HG03280 (cell line): ENCODE measurements around the gene JMJD7.

Source experiments
- ATAC-seq: cut with Tn5 transposase; IDR thresholded peaks from one replicate; pipeline ENCODE4 v1.9.1; 2021; ENCODE audit warnings: mild to moderate bottlenecking, moderate library complexity; ENCODE audit not compliant: unreplicated experiment

Gene JMJD7

DNA sequence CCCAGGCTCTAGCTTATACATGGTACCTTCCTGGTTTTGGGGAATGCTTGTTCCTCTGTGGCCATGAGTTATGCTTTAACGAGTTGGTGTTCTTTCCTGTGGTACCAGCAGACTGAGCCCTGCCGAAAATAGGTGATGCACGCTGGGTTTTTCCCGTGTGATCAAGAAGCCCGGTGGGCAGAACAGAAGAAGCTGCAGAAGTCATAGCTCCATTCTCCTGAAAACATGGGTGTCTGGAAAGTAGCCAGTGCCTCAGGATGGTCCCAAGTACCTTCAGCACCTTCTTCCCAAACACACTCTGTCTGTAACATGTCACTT, 28.4 kb upstream of the JMJD7 start:
- no peak for ATAC-seq

DNA sequence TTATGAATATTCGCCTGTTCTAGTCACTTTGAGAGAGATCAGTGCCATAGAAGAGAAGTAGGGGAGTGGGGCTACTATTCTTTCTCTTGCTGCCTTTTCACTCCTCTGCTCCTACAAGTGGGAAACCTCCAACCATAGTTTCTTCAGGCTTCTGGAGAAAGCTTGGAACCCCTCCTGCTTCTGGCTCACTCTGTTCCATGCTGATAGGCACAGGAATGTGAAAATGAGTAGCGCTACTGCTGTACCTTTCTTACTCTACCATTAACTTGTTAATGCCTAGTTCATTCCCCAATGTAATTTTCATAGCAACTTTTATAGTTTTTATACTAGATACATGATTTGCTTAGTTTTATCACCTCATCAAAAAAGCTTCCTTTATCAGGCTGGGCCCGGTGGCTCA, 26.7 kb upstream of the JMJD7 start:
- no peak for ATAC-seq

DNA sequence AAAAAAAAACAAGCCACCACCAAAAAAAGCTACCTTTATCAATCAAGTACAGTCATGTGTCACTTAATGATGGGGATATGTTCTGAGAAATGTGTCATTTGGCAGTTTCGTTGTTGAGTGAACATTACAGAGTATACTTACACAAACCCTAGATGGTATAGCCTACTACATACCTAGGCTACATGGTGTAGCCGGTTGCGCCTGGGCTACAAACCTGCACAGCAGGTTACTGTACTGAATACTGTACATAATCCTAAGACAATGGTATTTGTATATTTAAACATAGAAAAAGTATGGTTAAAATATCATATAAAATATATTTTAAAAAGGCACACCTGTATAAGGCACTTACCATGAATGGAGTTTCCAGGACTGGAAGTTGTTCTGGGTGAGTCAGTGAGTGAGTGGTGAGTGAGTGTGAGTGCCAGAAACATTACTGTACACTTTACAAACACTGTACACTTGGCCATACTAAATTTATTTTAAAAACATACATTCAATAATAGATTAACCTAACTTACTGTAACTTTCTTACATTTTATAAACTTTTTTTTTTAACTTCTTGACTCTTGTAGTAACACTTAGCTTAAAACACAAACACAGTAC, 25.9 kb upstream of the JMJD7 start:
- ATAC-seq: no peak

DNA sequence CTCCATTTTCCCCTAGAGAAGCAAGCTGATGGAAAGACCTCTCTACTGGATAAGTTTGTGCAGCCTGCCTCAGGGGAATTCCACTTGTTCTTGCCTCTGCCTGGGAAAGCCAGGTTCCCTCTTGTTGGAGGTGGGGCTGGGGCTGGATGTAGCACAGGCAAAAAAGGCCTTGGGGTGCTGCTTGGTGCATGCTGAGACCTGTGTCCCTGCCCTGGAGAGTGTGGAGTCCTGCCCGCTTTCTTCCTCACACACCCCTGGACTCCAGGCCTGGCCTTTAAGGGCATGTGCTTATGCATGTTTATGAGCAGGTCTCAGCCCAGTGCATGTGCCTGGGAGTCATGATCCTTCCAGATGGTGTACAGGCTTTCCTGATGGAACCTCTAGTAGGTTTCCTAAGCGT, 23.5 kb upstream of the JMJD7 start:
- ATAC-seq: no peak

DNA sequence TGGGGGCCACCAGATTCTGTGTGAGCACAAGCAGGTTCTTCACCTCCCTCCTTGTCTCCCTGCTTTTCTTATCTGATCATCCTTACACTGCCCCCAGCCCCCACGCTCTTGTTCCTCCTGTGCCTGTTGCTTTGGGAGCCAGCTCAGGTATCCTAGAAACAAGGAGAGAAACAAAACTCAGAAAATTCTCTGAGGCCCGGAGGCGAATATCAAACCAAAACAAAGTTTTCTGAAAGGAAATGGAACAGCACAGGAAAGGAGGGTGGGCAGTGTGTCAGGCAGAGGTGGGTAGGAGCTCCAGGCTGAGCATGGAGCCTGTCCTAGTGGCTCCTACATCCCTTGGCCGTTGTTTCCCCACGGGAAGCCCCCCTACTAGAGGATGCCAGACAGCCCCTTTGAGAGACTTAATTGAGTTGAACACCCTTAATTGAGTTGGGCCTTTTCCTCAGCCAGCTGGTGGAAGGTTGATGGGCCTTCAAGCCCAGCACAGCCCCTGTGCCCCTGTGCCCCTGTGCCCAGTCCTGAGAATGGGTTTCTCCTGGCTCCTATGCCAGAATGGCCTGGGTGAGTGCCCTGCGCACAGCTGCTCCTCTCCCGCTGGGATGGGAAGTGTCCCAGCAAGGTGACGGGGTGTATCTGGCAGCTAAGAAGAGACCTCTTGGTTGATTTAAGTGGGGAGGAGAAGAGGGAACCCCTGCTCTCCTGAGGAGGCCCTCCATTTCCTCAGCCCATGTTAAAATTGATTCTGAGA, 22.8 kb upstream of the JMJD7 start:
- ATAC-seq: no peak

DNA sequence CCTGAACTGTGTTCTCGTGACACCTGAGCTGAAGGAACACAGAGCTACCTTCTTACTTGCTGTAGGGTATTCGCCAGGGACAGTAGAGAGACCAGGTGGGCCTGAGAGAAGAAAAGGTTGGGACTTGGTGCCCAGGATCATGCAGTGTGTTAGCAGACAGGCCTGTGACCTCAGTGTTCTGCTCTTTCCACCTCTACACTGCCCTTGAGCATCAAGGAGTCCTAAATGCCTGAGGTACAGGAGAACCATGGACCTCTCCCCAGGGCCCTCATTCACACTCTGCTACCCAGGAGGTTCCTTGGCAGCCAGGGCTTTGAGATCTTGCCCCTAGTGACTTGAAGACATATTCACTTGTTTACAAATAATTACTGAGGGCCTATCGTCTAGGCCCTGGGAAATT, 22.2 kb upstream of the JMJD7 start:
- no peak for ATAC-seq

DNA sequence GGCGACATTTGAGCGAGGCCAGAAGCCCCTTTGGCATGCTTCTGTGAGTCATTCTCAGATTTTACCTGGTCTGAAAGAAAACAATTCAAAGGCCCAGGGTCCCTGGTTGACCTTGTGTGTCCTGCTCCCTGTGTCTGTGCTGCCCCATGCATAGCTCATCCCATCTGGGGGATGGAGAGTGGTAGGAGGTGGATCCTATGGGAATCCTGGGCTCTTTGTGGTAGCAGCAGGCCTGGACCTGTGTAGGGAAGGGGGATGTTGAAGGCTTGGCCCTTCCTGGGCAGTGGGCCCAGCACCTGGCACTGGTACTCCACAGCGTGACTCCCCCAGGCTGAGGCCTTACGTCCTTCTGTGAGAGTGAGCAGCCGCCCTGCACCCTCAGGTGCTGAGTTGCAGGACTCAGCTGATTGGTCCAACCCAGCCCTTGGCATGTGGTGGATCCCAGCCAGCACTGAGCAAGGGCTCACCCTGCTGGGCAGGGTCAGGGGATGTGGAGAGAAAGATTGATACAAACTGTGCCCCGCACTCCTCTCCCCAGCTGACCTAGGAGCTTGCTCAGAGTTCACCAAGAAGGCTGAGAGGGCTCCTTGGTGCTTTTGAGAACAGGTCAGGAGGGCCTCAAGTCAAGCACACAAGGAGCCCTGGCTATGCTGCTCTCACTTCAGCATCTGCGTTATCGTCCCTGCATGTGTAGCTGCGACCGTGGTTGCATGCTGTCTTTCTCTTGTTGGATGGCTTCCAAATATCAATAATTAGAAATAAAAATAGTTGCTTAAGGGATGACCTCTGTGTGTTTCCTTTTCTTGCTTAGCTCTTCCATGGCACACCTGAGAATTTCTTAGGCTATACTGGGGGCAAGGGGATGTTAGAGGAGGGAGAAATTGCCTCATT, 21.4 kb upstream of the JMJD7 start:
- ATAC-seq: no peak

DNA sequence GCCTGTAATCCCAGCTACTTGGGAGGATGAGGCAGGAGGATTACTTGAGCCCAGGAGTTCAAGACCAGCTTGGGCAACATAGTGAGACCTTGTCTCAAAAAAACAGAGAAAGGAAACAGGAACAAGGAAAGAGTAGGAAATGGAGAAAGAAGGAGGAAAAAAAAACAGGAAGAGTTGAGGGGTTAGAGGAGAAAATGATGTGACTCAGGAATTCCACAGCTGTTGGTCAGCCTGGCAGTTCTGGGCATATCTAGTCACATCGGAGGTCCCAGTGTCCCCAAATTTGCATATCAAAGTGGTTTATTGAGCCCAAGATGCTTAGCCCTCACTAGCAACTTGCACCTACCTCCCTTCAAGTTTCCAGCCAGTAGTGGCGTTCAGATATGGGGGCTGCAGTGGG, 18.8 kb upstream of the JMJD7 start:
- no peak for ATAC-seq

DNA sequence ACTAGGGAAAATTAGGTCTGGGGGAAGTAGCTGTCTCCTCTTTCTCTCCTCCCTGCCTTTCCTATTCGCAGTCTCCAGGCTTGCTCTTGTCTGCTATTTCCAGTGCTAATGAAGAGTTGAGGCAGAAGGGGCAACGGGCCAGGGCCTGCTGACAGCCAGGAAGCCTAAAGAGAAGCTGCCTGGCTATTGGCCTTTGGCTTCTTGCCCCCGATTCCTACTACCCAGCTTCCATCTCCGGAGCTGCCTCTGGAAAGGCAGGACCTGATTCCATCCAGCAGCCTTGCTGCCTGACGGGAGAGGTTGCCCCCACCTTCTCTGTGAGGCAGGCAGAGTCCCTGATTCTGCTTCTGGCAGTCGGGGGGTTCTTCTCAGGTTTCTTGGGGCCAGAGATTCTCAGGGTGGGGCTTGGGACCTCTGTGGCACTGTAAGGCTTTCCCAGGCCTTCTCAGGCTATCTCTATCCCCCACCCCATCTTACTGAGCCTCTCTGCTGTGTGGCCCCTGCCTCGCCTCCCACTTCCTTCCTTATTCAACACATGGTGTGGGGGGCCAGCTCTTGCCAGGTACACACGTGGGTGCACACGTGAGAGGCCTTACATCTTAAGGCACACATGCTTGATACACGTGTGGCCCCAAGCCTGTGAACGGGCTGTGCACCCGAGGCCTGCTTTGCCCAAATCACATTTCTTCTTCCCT, 18.2 kb upstream of the JMJD7 start:
- no peak for ATAC-seq

DNA sequence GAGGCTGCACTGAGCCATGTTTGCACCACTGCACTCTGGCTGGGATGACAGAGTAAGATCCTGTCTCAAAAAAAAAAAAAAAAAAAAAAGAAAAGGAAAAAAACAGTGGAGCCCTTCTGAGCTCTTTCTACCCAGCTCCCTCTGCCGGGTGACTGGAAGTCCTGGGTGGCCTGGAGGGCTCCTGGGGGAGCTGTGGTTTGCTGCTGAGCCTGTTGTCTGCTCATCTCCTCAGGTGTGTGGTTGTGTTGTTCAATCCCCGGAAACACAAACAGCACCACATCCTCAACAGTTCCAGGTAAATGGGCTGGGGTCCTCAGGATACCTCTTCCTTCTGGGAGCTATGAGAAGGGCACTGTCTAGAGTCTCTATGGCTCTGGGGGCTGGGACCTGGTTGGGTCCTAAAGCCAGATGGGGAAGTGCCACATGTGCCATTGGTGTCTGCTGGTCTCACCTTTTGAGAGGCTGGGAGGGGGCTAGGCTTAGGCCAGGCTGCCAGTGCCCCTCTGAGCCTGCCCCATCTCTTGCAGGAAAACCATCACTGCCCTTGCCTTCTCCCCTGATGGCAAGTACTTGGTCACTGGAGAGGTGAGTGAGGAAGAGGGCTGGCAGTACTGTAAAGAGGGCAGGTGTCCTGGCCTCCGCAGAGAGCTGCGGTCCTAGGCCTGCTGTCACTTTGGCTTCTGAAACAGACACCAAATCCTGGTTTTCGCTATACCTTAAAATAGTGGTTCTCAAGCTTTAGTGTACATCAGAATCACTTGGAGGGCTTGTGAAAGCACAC, 17.1 kb upstream of the JMJD7 start:
- no peak for ATAC-seq

DNA sequence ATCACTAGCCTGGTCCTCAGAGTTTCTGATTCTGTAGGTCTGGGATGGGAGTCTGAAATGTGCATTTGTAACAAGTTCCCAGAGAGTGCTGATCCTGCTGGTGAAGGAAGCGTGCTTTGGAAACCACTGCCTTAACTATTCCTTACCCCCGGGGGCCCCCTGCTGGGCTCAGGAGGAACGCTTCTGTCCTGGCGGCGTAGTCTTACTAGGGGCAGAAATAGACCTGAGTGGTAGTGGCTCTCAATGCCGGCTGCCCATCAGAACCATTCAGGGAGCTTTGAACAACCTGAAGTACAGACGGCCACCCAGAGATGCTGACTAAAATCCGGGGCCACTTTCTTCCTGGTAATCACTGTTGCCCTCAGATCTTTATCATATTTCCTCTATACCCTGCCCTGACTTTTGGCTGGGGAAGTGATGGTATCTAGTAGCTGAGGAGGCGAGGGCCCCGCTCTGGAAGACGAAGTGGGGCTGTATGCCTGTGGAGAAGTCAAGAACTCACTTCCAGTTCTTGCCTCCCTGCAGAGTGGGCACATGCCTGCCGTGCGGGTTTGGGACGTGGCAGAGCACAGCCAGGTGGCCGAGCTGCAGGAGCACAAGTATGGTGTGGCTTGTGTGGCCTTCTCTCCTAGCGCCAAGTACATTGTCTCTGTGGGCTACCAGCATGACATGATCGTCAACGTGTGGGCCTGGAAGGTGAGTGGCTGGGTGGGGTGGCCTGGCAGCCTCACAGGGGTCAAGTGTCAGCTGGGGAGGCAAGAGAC, 16.3 kb upstream of the JMJD7 start:
- ATAC-seq: no peak

DNA sequence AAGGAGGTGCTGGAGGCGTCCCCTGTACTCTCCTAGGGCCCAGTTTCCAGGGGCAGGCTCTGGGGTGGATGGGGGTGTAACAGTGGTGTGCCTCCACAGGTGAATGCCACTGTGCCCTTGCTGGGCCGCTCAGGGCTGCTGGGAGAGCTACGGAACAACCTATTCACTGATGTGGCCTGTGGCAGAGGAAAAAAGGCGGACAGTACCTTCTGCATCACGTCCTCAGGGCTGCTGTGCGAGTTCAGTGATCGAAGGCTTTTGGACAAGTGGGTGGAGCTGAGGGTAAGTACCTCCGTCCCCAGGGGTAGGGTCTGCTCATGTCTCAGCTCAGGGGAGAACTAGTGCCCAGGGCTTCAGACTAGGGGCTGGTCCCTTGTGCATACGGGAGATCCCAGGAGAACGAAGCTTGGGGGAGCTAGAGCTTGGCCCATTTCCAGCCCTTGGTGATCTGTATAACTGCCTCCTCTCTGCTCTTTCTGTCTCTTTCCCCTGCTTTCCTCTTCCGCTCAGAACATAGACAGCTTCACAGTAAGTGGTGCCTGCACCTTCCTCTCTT, 15.0 kb upstream of the JMJD7 start:
- ATAC-seq: no peak

DNA sequence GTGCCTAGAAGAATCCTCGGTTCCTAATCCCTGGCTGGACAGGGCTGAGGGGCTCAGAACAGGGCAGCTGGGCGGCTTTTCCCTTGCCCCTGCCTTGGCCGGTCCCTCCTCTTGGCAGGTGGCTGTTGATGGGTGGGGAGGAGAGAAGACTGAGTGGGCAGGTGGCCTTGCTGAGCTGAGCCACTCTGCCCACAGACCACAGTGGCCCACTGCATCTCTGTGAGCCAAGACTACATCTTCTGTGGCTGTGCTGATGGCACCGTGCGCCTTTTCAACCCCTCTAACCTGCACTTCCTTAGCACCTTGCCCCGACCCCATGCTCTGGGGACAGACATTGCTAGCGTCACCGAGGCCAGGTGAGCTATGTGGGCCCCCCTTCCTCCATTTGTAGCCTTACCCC, 14.5 kb upstream of the JMJD7 start:
- ATAC-seq: no peak

DNA sequence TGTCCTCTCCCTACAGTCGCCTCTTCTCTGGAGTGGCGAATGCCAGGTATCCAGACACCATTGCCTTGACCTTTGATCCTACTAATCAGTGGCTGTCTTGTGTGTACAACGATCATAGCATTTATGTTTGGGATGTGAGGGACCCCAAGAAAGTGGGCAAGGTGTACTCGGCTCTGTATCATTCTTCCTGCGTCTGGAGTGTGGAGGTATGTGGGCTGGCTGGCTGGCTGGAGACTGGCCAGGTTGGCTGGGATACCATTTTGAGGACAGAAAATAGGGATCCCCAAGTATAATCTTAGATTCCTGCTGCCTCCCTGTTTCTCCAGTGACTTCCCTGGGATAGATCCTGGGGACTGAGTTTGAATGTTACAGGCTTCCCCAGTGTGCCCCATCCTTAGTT, 13.4 kb upstream of the JMJD7 start:
- no peak for ATAC-seq

DNA sequence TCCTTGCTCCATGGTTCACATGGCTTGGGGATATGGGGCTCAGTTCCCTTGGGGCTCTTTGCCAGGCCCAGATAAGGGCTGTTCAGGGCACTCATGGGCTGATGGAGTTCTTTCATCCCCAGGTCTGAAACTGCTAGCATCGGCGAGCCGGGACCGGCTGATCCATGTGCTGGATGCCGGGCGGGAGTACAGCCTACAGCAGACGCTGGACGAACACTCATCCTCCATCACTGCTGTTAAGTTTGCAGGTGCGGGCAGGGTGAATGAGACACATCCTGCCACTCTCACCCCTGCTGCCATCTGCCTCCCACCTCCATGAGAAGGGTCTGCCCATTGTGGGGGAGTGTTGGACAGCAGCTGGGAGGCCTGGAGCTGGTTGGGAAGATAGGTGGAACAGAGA, 11.1 kb upstream of the JMJD7 start:
- ATAC-seq: no peak

DNA sequence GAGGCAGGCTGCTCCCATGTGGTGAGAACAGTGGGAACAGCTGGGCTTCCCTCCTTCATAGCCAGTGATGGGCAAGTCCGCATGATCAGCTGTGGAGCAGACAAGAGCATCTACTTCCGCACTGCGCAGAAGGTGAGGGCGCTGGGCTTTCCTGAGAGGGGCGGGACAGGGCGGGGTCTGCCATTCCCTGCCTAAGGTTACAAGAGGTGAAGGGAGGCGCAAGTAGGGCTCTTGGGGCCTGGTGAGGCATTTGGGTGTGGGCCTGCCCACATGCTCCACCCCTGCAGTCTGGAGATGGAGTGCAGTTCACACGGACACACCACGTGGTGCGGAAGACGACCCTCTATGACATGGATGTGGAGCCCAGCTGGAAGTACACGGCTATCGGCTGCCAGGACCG, 10.6 kb upstream of the JMJD7 start:
- ATAC-seq: no peak

DNA sequence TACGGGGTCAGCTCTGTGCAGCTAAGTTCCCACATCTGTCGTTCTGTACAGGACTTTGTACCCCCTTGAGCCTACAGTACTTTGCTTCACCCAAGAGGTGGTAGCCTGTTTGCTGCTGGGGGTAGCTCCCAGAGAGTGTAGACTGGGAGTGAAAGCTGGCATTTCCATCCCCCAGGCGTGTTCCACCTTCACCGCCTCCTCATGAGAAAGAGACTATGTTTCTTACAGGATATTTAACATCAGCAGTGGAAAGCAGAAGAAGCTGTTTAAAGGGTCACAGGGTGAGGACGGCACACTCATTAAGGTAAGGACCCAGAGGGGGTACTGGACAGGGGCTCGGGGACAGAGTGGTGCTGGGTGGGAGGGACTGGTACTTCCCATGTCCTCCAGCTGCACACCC, 10.1 kb upstream of the JMJD7 start:
- ATAC-seq: no peak

DNA sequence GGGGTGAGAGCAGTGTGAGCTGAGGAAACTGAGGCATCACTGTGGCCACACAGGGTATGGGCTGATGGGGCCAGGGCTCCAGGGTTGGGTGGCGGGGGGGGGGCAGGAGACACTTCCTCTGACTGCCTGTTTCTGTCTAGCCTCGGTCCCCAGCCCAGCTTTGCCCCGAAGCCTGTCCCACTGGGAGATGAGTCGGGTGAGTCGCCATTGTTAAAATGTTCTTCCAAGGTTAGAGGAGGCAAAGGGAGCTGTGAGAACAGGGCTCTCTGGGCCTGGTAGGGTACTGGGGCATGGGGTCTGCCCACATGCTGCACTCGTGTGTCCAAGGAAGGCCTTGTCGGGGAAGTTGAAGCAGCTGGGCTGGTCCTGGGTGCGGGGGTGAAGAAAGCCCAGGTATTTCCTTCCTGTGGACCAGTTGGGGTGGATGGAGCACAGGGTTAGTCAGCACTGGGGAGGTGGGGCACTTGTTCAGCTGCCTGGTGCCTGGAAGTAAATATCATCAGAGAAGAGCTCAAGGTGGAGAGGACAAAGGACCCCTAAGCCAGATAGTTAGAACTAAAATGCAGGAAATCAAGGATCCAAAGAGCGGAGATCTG, 8.3 kb upstream of the JMJD7 start:
- ATAC-seq: no peak

DNA sequence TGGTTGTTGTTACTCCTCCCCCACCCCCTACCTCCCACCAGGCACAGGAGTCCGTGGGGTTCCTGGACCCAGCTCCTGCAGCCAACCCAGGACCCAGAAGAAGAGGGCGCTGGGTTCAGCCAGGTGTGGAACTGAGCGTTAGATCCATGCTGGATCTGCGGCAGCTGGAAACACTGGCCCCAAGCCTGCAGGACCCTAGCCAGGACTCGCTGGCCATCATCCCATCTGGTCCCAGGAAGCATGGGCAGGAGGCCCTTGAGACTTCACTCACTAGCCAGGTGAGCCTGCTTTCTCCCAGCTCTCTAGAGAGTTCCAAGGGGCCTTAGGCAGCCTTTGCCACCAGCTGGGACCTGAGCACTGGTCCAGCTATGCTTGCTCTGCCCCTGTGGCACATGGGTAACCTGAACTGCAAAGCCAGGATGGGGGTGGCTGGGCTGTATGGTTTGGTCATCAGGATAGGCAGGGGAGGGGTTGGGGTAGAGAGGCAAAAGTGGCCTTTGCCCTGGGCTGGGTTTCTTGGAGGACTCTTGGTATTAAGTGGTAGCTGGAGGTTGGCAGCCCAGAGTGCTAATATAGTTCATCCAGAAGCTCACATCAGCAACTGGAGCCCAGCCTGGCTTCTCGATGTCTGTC, 7.0 kb upstream of the JMJD7 start:
- no peak for ATAC-seq
